ENCODE data around the gene CALHM6. TPM values are rescaled to one million over a fixed set of nuclear protein-coding genes. Genes with fewer than 3 reads are reported as not detected.

CALHM6 gene
- total RNA-seq, 1 experiment from 2014 or later = not detected

GRCh38 chr6:116429111-116429510 is 32.1 kb upstream of the CALHM6 start:
- H3K36me3 Mint-ChIP-seq (ENCODE audit: insufficient read depth, unreplicated experiment) = no peaks in the 10 kb centered on the region
- H3K4me1 Mint-ChIP-seq (ENCODE audit: low read depth, unreplicated experiment) = no peaks in the 10 kb centered on the region
- ChIA-PET POLR2A (no interaction called here), CTCF (no interaction called here)
- H3K9me3 Mint-ChIP-seq (ENCODE audit: unreplicated experiment) = no peaks in the 10 kb centered on the region
- no TSS peak for BruUV-seq (replicated peaks)
- Histone ChIP-seq H3K9me3 (no peaks in the 10 kb centered on the region), H3K36me3 (ENCODE audit: control insufficient read depth, insufficient read depth, low read length) (no peaks in the 10 kb centered on the region), H3K4me1 (no peaks in the 10 kb centered on the region), H3K27me3 (replicated peaks; ENCODE audit: control insufficient read depth, insufficient read depth, low read length) (no peaks in the 10 kb centered on the region; the same call in 1 of the 2 replicates), H3K4me3 (ENCODE audit: low read depth, low read length) (no peak overlapping the region)
- no peak for DNase-seq
- no peaks in the 10 kb centered on the region for H3K27me3 Mint-ChIP-seq (ENCODE audit: insufficient read depth, unreplicated experiment)
- H3K4me3 Mint-ChIP-seq (ENCODE audit: unreplicated experiment) = no peak overlapping the region
- H3K27ac Mint-ChIP-seq (ENCODE audit: unreplicated experiment) = no peak overlapping the region
- no peak for TF ChIP-seq CTCF (IDR thresholded peaks at IDR 0.05; ENCODE audit: insufficient read depth in 1 of 2, low read depth in 1 of 2, low read length in 1 of 2, severe bottlenecking in 1 of 2, unreplicated experiment in 1 of 2)
- intact Hi-C loops (cut with micrococcal nuclease; ENCODE audit: unreplicated experiment) = no loop called here

- BruUV-seq (replicated peaks) = no TSS peak
- CTCF ChIA-PET = no interaction called here
- H3K36me3 Mint-ChIP-seq (ENCODE audit: insufficient read depth, unreplicated experiment) = no peaks in the 10 kb centered on the region
- H3K4me3 Mint-ChIP-seq (ENCODE audit: unreplicated experiment) = no peak overlapping the region
- H3K9me3 ChIP-seq = no peaks in the 10 kb centered on the region
- intact Hi-C loops (cut with micrococcal nuclease; ENCODE audit: unreplicated experiment) = no loop called here
- H3K4me3 ChIP-seq (ENCODE audit: low read depth, low read length) = no peak overlapping the region
- no peak overlapping the region for H3K27ac Mint-ChIP-seq (ENCODE audit: unreplicated experiment)
- no peak for DNase-seq
- H3K9me3 Mint-ChIP-seq (ENCODE audit: unreplicated experiment) = no peaks in the 10 kb centered on the region
- no peaks in the 10 kb centered on the region; the same call in 1 of the 2 replicates for H3K27me3 ChIP-seq (replicated peaks; ENCODE audit: control insufficient read depth, insufficient read depth, low read length)
- H3K4me1 Mint-ChIP-seq (ENCODE audit: low read depth, unreplicated experiment) = no peaks in the 10 kb centered on the region
- POLR2A ChIA-PET = no interaction called here
- no peak for TF ChIP-seq CTCF (IDR thresholded peaks at IDR 0.05; ENCODE audit: insufficient read depth in 1 of 2, low read depth in 1 of 2, low read length in 1 of 2, severe bottlenecking in 1 of 2, unreplicated experiment in 1 of 2)
- no peaks in the 10 kb centered on the region for H3K36me3 ChIP-seq (ENCODE audit: control insufficient read depth, insufficient read depth, low read length)
- no peaks in the 10 kb centered on the region for H3K4me1 ChIP-seq
- peaks cover 1% of the 10 kb centered on the region for H3K27me3 Mint-ChIP-seq (ENCODE audit: insufficient read depth, unreplicated experiment)
Observed at GRCh38 chr6:116430860-116431259, 30.3 kb upstream of the CALHM6 start.

GRCh38 chr6:116431964-116432595 is 29.1 kb upstream of the CALHM6 start:
- H3K36me3 Mint-ChIP-seq (ENCODE audit: insufficient read depth, unreplicated experiment) = no peaks in the 10 kb centered on the region
- BruUV-seq (replicated peaks) = no TSS peak
- no peak for TF ChIP-seq CTCF (IDR thresholded peaks at IDR 0.05; ENCODE audit: insufficient read depth in 1 of 2, low read depth in 1 of 2, low read length in 1 of 2, severe bottlenecking in 1 of 2, unreplicated experiment in 1 of 2)
- peaks cover 3% of the 10 kb centered on the region for H3K27me3 Mint-ChIP-seq (ENCODE audit: insufficient read depth, unreplicated experiment)
- no peak overlapping the region for H3K4me3 ChIP-seq (ENCODE audit: low read depth, low read length)
- H3K36me3 ChIP-seq (ENCODE audit: control insufficient read depth, insufficient read depth, low read length) = no peaks in the 10 kb centered on the region
- ChIA-PET POLR2A (no interaction called here), CTCF (no interaction called here)
- H3K27me3 ChIP-seq (replicated peaks; ENCODE audit: control insufficient read depth, insufficient read depth, low read length) = no peaks in the 10 kb centered on the region; the same call in 1 of the 2 replicates
- H3K9me3 ChIP-seq = no peaks in the 10 kb centered on the region
- no peaks in the 10 kb centered on the region for H3K9me3 Mint-ChIP-seq (ENCODE audit: unreplicated experiment)
- no peaks in the 10 kb centered on the region for H3K4me1 Mint-ChIP-seq (ENCODE audit: low read depth, unreplicated experiment)
- intact Hi-C loops (cut with micrococcal nuclease; ENCODE audit: unreplicated experiment) = no loop called here
- no peak overlapping the region for H3K4me3 Mint-ChIP-seq (ENCODE audit: unreplicated experiment)
- no peak for DNase-seq
- H3K4me1 ChIP-seq = no peaks in the 10 kb centered on the region
- H3K27ac Mint-ChIP-seq (ENCODE audit: unreplicated experiment) = no peak overlapping the region
